HCT116 (cell line): ENCODE results near the gene NR2E1. TPM values are rescaled to one million over a fixed set of nuclear protein-coding genes. Genes with fewer than 3 reads are reported as not detected.

ENCODE experiments used
- ATAC-seq: fragments of 200-7000 bp; cut with Tn5 transposase; 2 replicates; pipeline ENCODE4 v1.9.1; 2020; ENCODE audit warnings: mild to moderate bottlenecking, moderate library complexity
- BruUV-seq: library from RNA; stranded (reverse); fragments of 400-500 nt; replicated peaks from 2 replicates; lab custom pipeline; 2021; lab: Mats Ljungman, UMichigan
- CTCF ChIA-PET: fragments of 300-600 bp; sonication (Branson Sonifier 250); formaldehyde crosslinking; loops from one replicate; lab custom pipeline; 2021; ENCODE audit warnings: antibody characterized with exemption; lab: Charles Lee
- POLR2A ChIA-PET: fragments of 300-600, 350-600 bp; sonication (Branson Sonifier 250); formaldehyde crosslinking; loops from one replicate; lab custom pipeline; 2021; ENCODE audit warnings: antibody characterized with exemption; lab: Charles Lee
- RAD21 ChIA-PET, 2 experiments: fragments of 300-600 bp; sonication (Branson Sonifier 250); formaldehyde crosslinking; loops; one replicate each; lab custom pipeline; 2023; ENCODE audit warnings: low total read pairs in 2 of 2; ENCODE audit not compliant: uncharacterized antibody in 2 of 2, unreplicated experiment in 2 of 2, low non-redundant PET in 1 of 2; lab: Charles Lee
- DNase-seq: peaks from one replicate; pipeline ENCODE4 v3.0.0-alpha.2; 2010; ENCODE audit warnings: low read depth, low spot score
- H2AFZ ChIP-seq: fragments of 200-600 bp; shearing (Covaris generic), sonication (generic); 2 replicates; pipeline ENCODE4 v1.6.1; 2017; ENCODE audit warnings: low read depth, mixed run types, mixed read lengths, antibody characterized with exemption, low read length; ENCODE audit not compliant: poor library complexity, severe bottlenecking
- H3K27ac ChIP-seq: 2 replicates; pipeline ENCODE4 v1.5.1; 2012; ENCODE audit warnings: low read depth, low read length
- H3K27me3 ChIP-seq: fragments of 200-600 bp; sonication (generic); 2 replicates; pipeline ENCODE4 v1.6.1; 2016; ENCODE audit warnings: mixed run types, low read length, mixed read lengths; ENCODE audit not compliant: insufficient read depth
- H3K36me3 ChIP-seq, 2 experiments: fragments of 200-500 bp in 1 of 2; fragments of 200-600 bp in 1 of 2; sonication (Bioruptor generic) in 1 of 2; sonication (generic) in 1 of 2; 2 replicates each; pipeline versions ENCODE4 v1.5.1 to v1.6.1; 2014 to 2016; ENCODE audit warnings: low read length in 2 of 2, inconsistent platforms in 1 of 2, mixed read lengths in 1 of 2, mixed run types in 1 of 2; ENCODE audit not compliant: insufficient read depth in 2 of 2, control insufficient read depth in 1 of 2
- H3K4me1 ChIP-seq, 2 experiments: fragments of 200-600 bp in 1 of 2; sonication (generic) in 1 of 2; 2 replicates each; pipeline versions ENCODE4 v1.5.1 to v1.6.1; 2012 to 2017; ENCODE audit warnings: low read length in 2 of 2, inconsistent platforms in 1 of 2, mild to moderate bottlenecking in 1 of 2, mixed read lengths in 1 of 2, mixed run types in 1 of 2, moderate library complexity in 1 of 2; ENCODE audit not compliant: insufficient read depth in 2 of 2, control insufficient read depth in 1 of 2
- H3K4me2 ChIP-seq: fragments of 200-600 bp; sonication (generic); 2 replicates; pipeline ENCODE4 v1.6.1; 2017; ENCODE audit warnings: mixed run types, low read length, mixed read lengths
- H3K4me3 ChIP-seq, 2 experiments: fragments of 200-600 bp in 1 of 2; sonication (generic) in 1 of 2; replicated peaks in 1 of 2; 2 replicates each; pipeline ENCODE4 v1.5.1; 2011 to 2016; ENCODE audit warnings: low read length in 2 of 2, control low read depth in 1 of 2, low read depth in 1 of 2, mild to moderate bottlenecking in 1 of 2, mixed read lengths in 1 of 2, mixed run types in 1 of 2
- H3K79me2 ChIP-seq: fragments of 200-600 bp; sonication (generic); 2 replicates; pipeline ENCODE4 v1.6.1; 2017; ENCODE audit warnings: mild to moderate bottlenecking, mixed run types, low read length, moderate library complexity, mixed read lengths; ENCODE audit not compliant: insufficient read depth
- H3K9ac ChIP-seq: fragments of 200-600 bp; sonication (generic); 2 replicates; pipeline ENCODE4 v1.6.1; 2016; ENCODE audit warnings: low read length, mixed read lengths
- H3K9me2 ChIP-seq: fragments of 200-600 bp; sonication (generic), shearing (Covaris generic); 2 replicates; pipeline ENCODE4 v1.6.1; 2017; ENCODE audit warnings: mixed run types, mild to moderate bottlenecking, moderate library complexity; ENCODE audit not compliant: insufficient read depth
- H3K9me3 ChIP-seq, 2 experiments: fragments of 200-500 bp in 1 of 2; fragments of 200-600 bp in 1 of 2; sonication (Bioruptor generic) in 1 of 2; sonication (generic) in 1 of 2; 2 replicates each; pipeline ENCODE4 v1.6.1; 2014 to 2017; ENCODE audit warnings: low read length in 2 of 2, mixed read lengths in 2 of 2, inconsistent platforms in 1 of 2, low read depth in 1 of 2, mild to moderate bottlenecking in 1 of 2, mixed run types in 1 of 2, moderate library complexity in 1 of 2; ENCODE audit not compliant: control insufficient read depth in 1 of 2, insufficient read depth in 1 of 2
- H4K20me1 ChIP-seq: fragments of 200-600 bp; sonication (generic), shearing (Covaris generic); 2 replicates; pipeline ENCODE4 v1.6.1; 2017; ENCODE audit warnings: mixed run types, mild to moderate bottlenecking, moderate library complexity; ENCODE audit not compliant: insufficient read depth
- CBX3 ChIP-seq: IDR thresholded peaks from 2 replicates; pipeline ENCODE4 v1.6.1; 2012; ENCODE audit warnings: low read depth
- CEBPB ChIP-seq: IDR thresholded peaks from 2 replicates; pipeline ENCODE4 v1.6.1; 2012; ENCODE audit warnings: low read depth
- EGR1 ChIP-seq: IDR thresholded peaks from 2 replicates; pipeline ENCODE4 v1.6.1; 2012; ENCODE audit warnings: low read depth
- FOSL1 ChIP-seq: IDR thresholded peaks from 2 replicates; pipeline ENCODE4 v1.6.1; 2012; ENCODE audit warnings: low read depth
- JUND ChIP-seq: IDR thresholded peaks from 2 replicates; pipeline ENCODE4 v1.6.1; 2012
- POLR2A ChIP-seq: IDR thresholded peaks from 2 replicates; pipeline ENCODE4 v1.7.0; 2011; ENCODE audit warnings: borderline replicate concordance; ENCODE audit not compliant: insufficient read depth, insufficient read length; ENCODE audit errors: extremely low read depth
- RAD21 ChIP-seq: IDR thresholded peaks from 2 replicates; pipeline ENCODE4 v1.6.1; 2012; ENCODE audit warnings: low read depth, mild to moderate bottlenecking
- REST ChIP-seq: IDR thresholded peaks from 2 replicates; pipeline ENCODE4 v1.6.1; 2012; ENCODE audit warnings: low read depth
- SIN3A ChIP-seq: IDR thresholded peaks from 2 replicates; pipeline ENCODE4 v1.6.1; 2012; ENCODE audit warnings: low read depth
- SP1 ChIP-seq: IDR thresholded peaks from 2 replicates; pipeline ENCODE4 v1.6.1; 2012; ENCODE audit warnings: low read depth
- TCF7L2 ChIP-seq: IDR thresholded peaks from 2 replicates; pipeline ENCODE4 v1.7.0; 2011; ENCODE audit warnings: borderline replicate concordance, inconsistent platforms; ENCODE audit not compliant: insufficient read depth, insufficient read length; ENCODE audit errors: extremely low read depth
- ZBTB33 ChIP-seq: IDR thresholded peaks from 2 replicates; pipeline ENCODE4 v1.6.1; 2011; ENCODE audit warnings: mild to moderate bottlenecking, low read length, moderate library complexity; ENCODE audit not compliant: insufficient replicate concordance; ENCODE audit errors: extremely low read depth
- ZNF274 ChIP-seq: fragments of 200-500 bp; sonication (Bioruptor generic); IDR thresholded peaks from 2 replicates; pipeline ENCODE4 v1.6.1; 2014; ENCODE audit warnings: mild to moderate bottlenecking, low read depth, low read length, inconsistent platforms
- intact Hi-C: fragments of 100-400 bp; cut with micrococcal nuclease; formaldehyde crosslinking; loops from 2 replicates; pipeline ENCODE4 v1.10.0; 2022
- total RNA-seq: library from RNA; stranded (reverse); gene quantifications from one replicate; pipeline ENCODE4 v1.2.1, GENCODE V29; 2021; ENCODE audit not compliant: unreplicated experiment
- TF ChIP-seq, protein P1 (sequence below), 3 experiments: fragments of 200-600 bp in 1 of 3; sonication (generic) in 1 of 3; IDR thresholded peaks in 2 of 3; conservative IDR thresholded peaks in 1 of 3; 2 replicates each; pipeline ENCODE4 v1.5.1; 2012 to 2017; ENCODE audit warnings: low read depth in 2 of 3, low read length in 2 of 3, antibody characterized with exemption in 1 of 3, borderline replicate concordance in 1 of 3, control low read depth in 1 of 3, mild to moderate bottlenecking in 1 of 3, mixed read lengths in 1 of 3, mixed run types in 1 of 3, moderate library complexity in 1 of 3; ENCODE audit not compliant: insufficient read depth in 1 of 3

Gene NR2E1
- total RNA-seq, 1 experiment from 2014 or later, result not detected

DNA sequence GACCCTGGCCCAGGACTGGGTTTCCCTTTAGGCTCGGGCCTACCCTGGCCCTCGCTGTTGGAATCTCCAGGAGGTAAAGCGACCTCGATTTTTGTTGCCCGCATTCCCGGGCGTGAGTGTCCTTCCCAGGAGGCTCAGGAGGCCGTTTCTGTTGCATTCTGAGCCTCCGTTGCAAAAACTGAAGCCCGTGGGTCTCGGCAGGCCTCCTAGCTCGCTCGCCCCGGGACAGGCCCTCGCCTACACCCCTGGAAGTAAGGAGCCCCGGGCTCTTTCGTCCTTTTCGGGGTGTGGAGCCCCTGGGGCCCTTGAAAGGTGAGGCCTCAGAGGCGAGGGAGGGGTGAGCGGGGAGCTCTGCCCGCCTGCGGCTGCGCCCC lies 2.3 kb downstream of the NR2E1 start:
- H3K9me2 ChIP-seq, result no peaks in the 10 kb centered on the region
- ATAC-seq, result no peak
- no peak overlapping the region for H3K9ac ChIP-seq
- DNase-seq, result no peak
- TF ChIP-seq RAD21 (no peak), JUND (no peak), ZNF274 (no peak), CEBPB (no peak), CBX3 (no peak), SIN3A (no peak), FOSL1 (no peak), POLR2A (no peak), SP1 (no peak), TCF7L2 (no peak), ZBTB33 (no peak), EGR1 (no peak), REST (no peak)
- TF ChIP-seq, protein P1, sequence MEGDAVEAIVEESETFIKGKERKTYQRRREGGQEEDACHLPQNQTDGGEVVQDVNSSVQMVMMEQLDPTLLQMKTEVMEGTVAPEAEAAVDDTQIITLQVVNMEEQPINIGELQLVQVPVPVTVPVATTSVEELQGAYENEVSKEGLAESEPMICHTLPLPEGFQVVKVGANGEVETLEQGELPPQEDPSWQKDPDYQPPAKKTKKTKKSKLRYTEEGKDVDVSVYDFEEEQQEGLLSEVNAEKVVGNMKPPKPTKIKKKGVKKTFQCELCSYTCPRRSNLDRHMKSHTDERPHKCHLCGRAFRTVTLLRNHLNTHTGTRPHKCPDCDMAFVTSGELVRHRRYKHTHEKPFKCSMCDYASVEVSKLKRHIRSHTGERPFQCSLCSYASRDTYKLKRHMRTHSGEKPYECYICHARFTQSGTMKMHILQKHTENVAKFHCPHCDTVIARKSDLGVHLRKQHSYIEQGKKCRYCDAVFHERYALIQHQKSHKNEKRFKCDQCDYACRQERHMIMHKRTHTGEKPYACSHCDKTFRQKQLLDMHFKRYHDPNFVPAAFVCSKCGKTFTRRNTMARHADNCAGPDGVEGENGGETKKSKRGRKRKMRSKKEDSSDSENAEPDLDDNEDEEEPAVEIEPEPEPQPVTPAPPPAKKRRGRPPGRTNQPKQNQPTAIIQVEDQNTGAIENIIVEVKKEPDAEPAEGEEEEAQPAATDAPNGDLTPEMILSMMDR (IDR thresholded peaks at IDR 0.05 in 2 of 3, conservative IDR thresholded peaks at IDR 0.05 in 1 of 3; ENCODE audit: borderline replicate concordance in 1 of 3, insufficient read depth in 1 of 3, low read depth in 2 of 3, low read length in 2 of 3), result no peak
- H2AFZ ChIP-seq, result no peak overlapping the region
- H3K36me3 ChIP-seq, result no peaks in the 10 kb centered on the region
- no peaks in the 10 kb centered on the region for H4K20me1 ChIP-seq
- ChIA-PET CTCF (no interaction called here), POLR2A (no interaction called here), RAD21 (no interaction called here)
- no TSS peak for BruUV-seq
- H3K27ac ChIP-seq, result no peak overlapping the region
- H3K9me3 ChIP-seq, result no peaks in the 10 kb centered on the region
- H3K79me2 ChIP-seq, result no peaks in the 10 kb centered on the region
- H3K4me2 ChIP-seq, result no peak overlapping the region
- no peaks in the 10 kb centered on the region for H3K27me3 ChIP-seq
- intact Hi-C loops, result no loop called here
- no peaks in the 10 kb centered on the region for H3K4me1 ChIP-seq
- no peak overlapping the region for H3K4me3 ChIP-seq
